Measurements from ENCODE around the gene FAM53C.

Gene FAM53C

GRCh38 chr5:138370537-138370936, 32.5 kb downstream of the FAM53C start:
- H3K9me3 ChIP-seq (ENCODE audit: insufficient read depth, low read depth, low read length), result no peaks in the 10 kb centered on the region

GRCh38 chr5:138371454-138371853, 33.4 kb downstream of the FAM53C start:
- TF ChIP-seq EZH2phosphoT487 (IDR thresholded peaks at IDR 0.05; ENCODE audit: borderline replicate concordance), result no peak
- no peak for TF ChIP-seq CTCF (conservative IDR thresholded peaks at IDR 0.05; ENCODE audit: low read length)
- H3F3A ChIP-seq (ENCODE audit: low read depth), result no peaks in the 10 kb centered on the region
- H3K36me3 ChIP-seq (ENCODE audit: insufficient read depth, low read length), result peaks cover 33% of the 10 kb centered on the region
- peaks cover 69% of the 10 kb centered on the region for H3K79me2 ChIP-seq (ENCODE audit: insufficient read depth, low read length)
- peaks cover 50% of the 10 kb centered on the region for H4K20me1 ChIP-seq (ENCODE audit: insufficient read depth, low read length, poor library complexity, severe bottlenecking)
- H3K4me1 ChIP-seq (ENCODE audit: insufficient read depth, low read length, poor library complexity, severe bottlenecking), result peaks cover 9% of the 10 kb centered on the region
- H3K4me3 ChIP-seq (ENCODE audit: low read length, poor library complexity, severe bottlenecking), result no peak overlapping the region
- no peaks in the 10 kb centered on the region for H3K9me2 ChIP-seq (replicated peaks; ENCODE audit: low read depth, low read length)
- H2AFZ ChIP-seq (ENCODE audit: low read length), result no peak overlapping the region
- no peaks in the 10 kb centered on the region for H3K9me3 ChIP-seq (ENCODE audit: insufficient read depth, low read depth, low read length)
- H3K4me2 ChIP-seq (ENCODE audit: low read depth, low read length, poor library complexity, severe bottlenecking), result no peak overlapping the region
- H3K9ac ChIP-seq (ENCODE audit: low read depth, low read length, poor library complexity, severe bottlenecking), result no peak overlapping the region
- no peaks in the 10 kb centered on the region for H3K27me3 ChIP-seq (ENCODE audit: insufficient read depth, low read length, poor library complexity, severe bottlenecking)

More at GRCh38 chr5:138370537-138370936, 32.5 kb downstream of the FAM53C start:
- Histone ChIP-seq H3K4me2 (ENCODE audit: low read depth, low read length, poor library complexity, severe bottlenecking) (no peak overlapping the region), H3K79me2 (ENCODE audit: insufficient read depth, low read length) (peaks cover 78% of the 10 kb centered on the region), H3K27me3 (ENCODE audit: insufficient read depth, low read length, poor library complexity, severe bottlenecking) (no peaks in the 10 kb centered on the region), H3K4me3 (ENCODE audit: low read length, poor library complexity, severe bottlenecking) (no peak overlapping the region), H3K4me1 (ENCODE audit: insufficient read depth, low read length, poor library complexity, severe bottlenecking) (peaks cover 9% of the 10 kb centered on the region), H3K9ac (ENCODE audit: low read depth, low read length, poor library complexity, severe bottlenecking) (no peak overlapping the region), H2AFZ (ENCODE audit: low read length) (no peak overlapping the region), H3K9me2 (replicated peaks; ENCODE audit: low read depth, low read length) (no peaks in the 10 kb centered on the region), H4K20me1 (ENCODE audit: insufficient read depth, low read length, poor library complexity, severe bottlenecking) (peaks cover 58% of the 10 kb centered on the region), H3K36me3 (ENCODE audit: insufficient read depth, low read length) (peaks cover 26% of the 10 kb centered on the region), H3F3A (ENCODE audit: low read depth) (no peaks in the 10 kb centered on the region)
- TF ChIP-seq CTCF (conservative IDR thresholded peaks at IDR 0.05; ENCODE audit: low read length), result no peak
- TF ChIP-seq EZH2phosphoT487 (IDR thresholded peaks at IDR 0.05; ENCODE audit: borderline replicate concordance), result no peak

GRCh38 chr5:138372225-138372624, 34.2 kb downstream of the FAM53C start:
- no peaks in the 10 kb centered on the region for H3F3A ChIP-seq (ENCODE audit: low read depth)
- H3K27me3 ChIP-seq (ENCODE audit: insufficient read depth, low read length, poor library complexity, severe bottlenecking), result no peaks in the 10 kb centered on the region
- no peak for TF ChIP-seq EZH2phosphoT487 (IDR thresholded peaks at IDR 0.05; ENCODE audit: borderline replicate concordance)
- TF ChIP-seq CTCF (conservative IDR thresholded peaks at IDR 0.05; ENCODE audit: low read length), result no peak
- H3K4me1 ChIP-seq (ENCODE audit: insufficient read depth, low read length, poor library complexity, severe bottlenecking), result peaks cover 9% of the 10 kb centered on the region
- peaks cover 61% of the 10 kb centered on the region for H3K79me2 ChIP-seq (ENCODE audit: insufficient read depth, low read length)
- H3K9me2 ChIP-seq (replicated peaks; ENCODE audit: low read depth, low read length), result no peaks in the 10 kb centered on the region
- H3K9ac ChIP-seq (ENCODE audit: low read depth, low read length, poor library complexity, severe bottlenecking), result no peak overlapping the region
- H3K4me2 ChIP-seq (ENCODE audit: low read depth, low read length, poor library complexity, severe bottlenecking), result no peak overlapping the region
- H3K9me3 ChIP-seq (ENCODE audit: insufficient read depth, low read depth, low read length), result no peaks in the 10 kb centered on the region
- no peak overlapping the region for H2AFZ ChIP-seq (ENCODE audit: low read length)
- peaks cover 42% of the 10 kb centered on the region for H4K20me1 ChIP-seq (ENCODE audit: insufficient read depth, low read length, poor library complexity, severe bottlenecking)
- H3K36me3 ChIP-seq (ENCODE audit: insufficient read depth, low read length), result peaks cover 41% of the 10 kb centered on the region
- no peak overlapping the region for H3K4me3 ChIP-seq (ENCODE audit: low read length, poor library complexity, severe bottlenecking)
